ENCODE results near the gene ADSL.

- TF ChIP-seq CTCF (IDR thresholded peaks at IDR 0.05; ENCODE audit: borderline replicate concordance, extremely low read depth, low read length, poor library complexity, severe bottlenecking) (no peak), EZH2 (IDR thresholded peaks at IDR 0.05; ENCODE audit: borderline replicate concordance, low read depth, low read length, severe bottlenecking) (no peak)
Measured at GRCh38 chr22:40330615-40331014, 15.7 kb upstream of the ADSL start.

Data from DND-41 (cell line).